ENCODE data around the gene MAP4K3. TPM values are rescaled to one million over a fixed set of nuclear protein-coding genes. Genes with fewer than 3 reads are reported as not detected.

The MAP4K3 gene
- total RNA-seq, 2 experiments from 2014 or later = 12.4 to 17.5 TPM

GRCh38 chr2:39373181-39373802, 63.8 kb downstream of the MAP4K3 start:
- no peak for DNase-seq (ENCODE audit: low spot score)
- peaks cover 15% of the 10 kb centered on the region for H3K9me3 ChIP-seq (ENCODE audit: low read length)
- POLR2A ChIA-PET = interaction anchor here (0.9 kb wide), 1 partner anchor 365 kb away, joined by 3 read pairs; no protein-coding TSS in a partner anchor
- no peak overlapping the region for H2AFZ ChIP-seq (ENCODE audit: low read length)
- no peak overlapping the region for H3K4me3 ChIP-seq (ENCODE audit: low read depth, low read length, poor library complexity, severe bottlenecking)
- H3K9me2 ChIP-seq (ENCODE audit: insufficient read depth, low read length) = no peaks in the 10 kb centered on the region
- H3K4me2 ChIP-seq (ENCODE audit: low read length) = no peak overlapping the region
- CTCF ChIA-PET (ENCODE audit: unreplicated experiment) = no interaction called here
- H3K27ac ChIP-seq (ENCODE audit: low read depth, low read length, poor library complexity, severe bottlenecking) = no peak overlapping the region
- H4K20me1 ChIP-seq (ENCODE audit: insufficient read depth, low read length) = no peaks in the 10 kb centered on the region
- no peak for TF ChIP-seq CTCF (conservative IDR thresholded peaks at IDR 0.05; ENCODE audit: low read length)
- TF ChIP-seq EZH2phosphoT487 (IDR thresholded peaks at IDR 0.05; ENCODE audit: borderline replicate concordance, low read depth, low read length) = no peak
- H3K36me3 ChIP-seq (ENCODE audit: insufficient read depth, low read length) = peaks cover 40% of the 10 kb centered on the region
- no peaks in the 10 kb centered on the region for H3K79me2 ChIP-seq (ENCODE audit: insufficient read depth, low read depth, low read length)
- intact Hi-C loops (cut with micrococcal nuclease; ENCODE audit: unreplicated experiment) = no loop called here
- peaks cover 13% of the 10 kb centered on the region for H3K4me1 ChIP-seq (ENCODE audit: insufficient read depth, low read length, poor library complexity, severe bottlenecking)
- BruUV-seq (replicated peaks) = no TSS peak

GRCh38 chr2:39370101-39370500, 67.0 kb downstream of the MAP4K3 start:
- Histone ChIP-seq H4K20me1 (ENCODE audit: insufficient read depth, low read length) (no peaks in the 10 kb centered on the region), H3K27ac (ENCODE audit: low read depth, low read length, poor library complexity, severe bottlenecking) (no peak overlapping the region), H3K4me2 (ENCODE audit: low read length) (no peak overlapping the region), H2AFZ (ENCODE audit: low read length) (no peak overlapping the region), H3K79me2 (ENCODE audit: insufficient read depth, low read depth, low read length) (no peaks in the 10 kb centered on the region), H3K9me2 (ENCODE audit: insufficient read depth, low read length) (no peaks in the 10 kb centered on the region), H3K9me3 (ENCODE audit: low read length) (peaks cover 7% of the 10 kb centered on the region; the same call in 1 of the 2 replicates), H3K4me1 (ENCODE audit: insufficient read depth, low read length, poor library complexity, severe bottlenecking) (no peaks in the 10 kb centered on the region), H3K4me3 (ENCODE audit: low read depth, low read length, poor library complexity, severe bottlenecking) (no peak overlapping the region), H3K36me3 (ENCODE audit: insufficient read depth, low read length) (peaks cover 26% of the 10 kb centered on the region)
- POLR2A ChIA-PET = no interaction called here
- TF ChIP-seq CTCF (conservative IDR thresholded peaks at IDR 0.05; ENCODE audit: low read length) = no peak
- no peak for DNase-seq (ENCODE audit: low spot score)
- CTCF ChIA-PET (ENCODE audit: unreplicated experiment) = interaction anchor here (0.6 kb wide), 1 partner anchor 274 kb away, joined by 3 read pairs; no protein-coding TSS in a partner anchor
- no TSS peak for BruUV-seq (replicated peaks)
- intact Hi-C loops (cut with micrococcal nuclease; ENCODE audit: unreplicated experiment) = no loop called here

- POLR2A ChIA-PET = interaction anchor here (1.1 to 1.3 kb wide), 3 partner anchors 8 to 116 kb away, joined by 3 to 4 read pairs (median 3); no protein-coding TSS in a partner anchor
- BruUV-seq (replicated peaks) = no TSS peak
- CTCF ChIA-PET (ENCODE audit: unreplicated experiment) = no interaction called here
- no peaks in the 10 kb centered on the region for H3K79me2 ChIP-seq (ENCODE audit: insufficient read depth, low read depth, low read length)
- peaks cover 7% of the 10 kb centered on the region; the same call in 1 of the 2 replicates for H3K9me3 ChIP-seq (ENCODE audit: low read length)
- H3K27ac ChIP-seq (ENCODE audit: low read depth, low read length, poor library complexity, severe bottlenecking) = no peak overlapping the region
- intact Hi-C loops (cut with micrococcal nuclease; ENCODE audit: unreplicated experiment) = no loop called here
- H3K36me3 ChIP-seq (ENCODE audit: insufficient read depth, low read length) = peaks cover 20% of the 10 kb centered on the region; the same call in 1 of the 2 replicates
- H3K4me3 ChIP-seq (ENCODE audit: low read depth, low read length, poor library complexity, severe bottlenecking) = no peak overlapping the region
- DNase-seq (ENCODE audit: low spot score) = no peak
- TF ChIP-seq CTCF (conservative IDR thresholded peaks at IDR 0.05; ENCODE audit: low read length) (no peak), EZH2phosphoT487 (IDR thresholded peaks at IDR 0.05; ENCODE audit: borderline replicate concordance, low read depth, low read length) (no peak)
- no peaks in the 10 kb centered on the region for H3K9me2 ChIP-seq (ENCODE audit: insufficient read depth, low read length)
- H2AFZ ChIP-seq (ENCODE audit: low read length) = no peak overlapping the region
- H4K20me1 ChIP-seq (ENCODE audit: insufficient read depth, low read length) = no peaks in the 10 kb centered on the region
- no peak overlapping the region for H3K4me2 ChIP-seq (ENCODE audit: low read length)
- H3K4me1 ChIP-seq (ENCODE audit: insufficient read depth, low read length, poor library complexity, severe bottlenecking) = no peaks in the 10 kb centered on the region
Measured at GRCh38 chr2:39368846-39369245, 68.2 kb downstream of the MAP4K3 start.
